ENCODE data around the gene NAA15. TPM values are rescaled to one million over a fixed set of nuclear protein-coding genes. Genes with fewer than 3 reads are reported as not detected.
A peak's percentile ranks its signal among the peaks of the same experiment; 100 is the strongest.
"Not testable (repeated sequence)": the region's sequence is repeated elsewhere in the genome, so short reads cannot be mapped to it uniquely, and the experiment has no call there.

NAA15 gene
- total RNA-seq, 1 donor from 2014 or later: 35.3 TPM

- TF ChIP-seq CTCF (IDR thresholded peaks at IDR 0.05): no peak
- H3K4me1 Mint-ChIP-seq (ENCODE audit: low read depth): peaks cover 48% of the 10 kb centered on the region
- peak overlapping the region; percentile 61 for H3K27ac Mint-ChIP-seq (ENCODE audit: unreplicated experiment)
- H3K36me3 Mint-ChIP-seq (ENCODE audit: low read depth): peaks cover 2% of the 10 kb centered on the region
- H3K27me3 Mint-ChIP-seq (ENCODE audit: low read depth): no peaks in the 10 kb centered on the region
- H3K4me3 Mint-ChIP-seq (ENCODE audit: unreplicated experiment): no peak overlapping the region
- H3K9me3 Mint-ChIP-seq (ENCODE audit: low read depth): peaks cover 2% of the 10 kb centered on the region
- DNase-seq (ENCODE audit: low spot score): no peak
These were observed 11.4 kb downstream of the NAA15 start for GRCh38 chr4:139312552-139313332.

GRCh38 chr4:139313414-139313813, 12.1 kb downstream of the NAA15 start:
- H3K36me3 Mint-ChIP-seq (ENCODE audit: low read depth); H3K9me3 Mint-ChIP-seq (ENCODE audit: low read depth); DNase-seq (ENCODE audit: low spot score); H3K27me3 Mint-ChIP-seq (ENCODE audit: low read depth); H3K4me3 Mint-ChIP-seq (ENCODE audit: unreplicated experiment): not testable (repeated sequence)
- Mint-ChIP-seq H3K4me1 (ENCODE audit: low read depth) (peaks cover 48% of the 10 kb centered on the region), H3K27ac (ENCODE audit: unreplicated experiment) (peak overlapping the region; percentile 9)

- H3K4me3 Mint-ChIP-seq (ENCODE audit: unreplicated experiment): no peak overlapping the region
- H3K9me3 Mint-ChIP-seq (ENCODE audit: low read depth): peaks cover 2% of the 10 kb centered on the region
- peaks cover 48% of the 10 kb centered on the region for H3K4me1 Mint-ChIP-seq (ENCODE audit: low read depth)
- peaks cover 2% of the 10 kb centered on the region for H3K36me3 Mint-ChIP-seq (ENCODE audit: low read depth)
- no peak for DNase-seq (ENCODE audit: low spot score)
- H3K27ac Mint-ChIP-seq (ENCODE audit: unreplicated experiment): no peak overlapping the region
- TF ChIP-seq CTCF (IDR thresholded peaks at IDR 0.05): no peak
- no peaks in the 10 kb centered on the region for H3K27me3 Mint-ChIP-seq (ENCODE audit: low read depth)
These were observed 12.9 kb downstream of the NAA15 start for GRCh38 chr4:139314047-139314800.

- no peak for DNase-seq (ENCODE audit: low spot score)
- H3K36me3 Mint-ChIP-seq (ENCODE audit: low read depth): peaks cover 2% of the 10 kb centered on the region
- H3K27ac Mint-ChIP-seq (ENCODE audit: unreplicated experiment): peak overlapping the region; percentile 14
- peaks cover 2% of the 10 kb centered on the region for H3K9me3 Mint-ChIP-seq (ENCODE audit: low read depth)
- H3K4me3 Mint-ChIP-seq (ENCODE audit: unreplicated experiment): no peak overlapping the region
- TF ChIP-seq CTCF (IDR thresholded peaks at IDR 0.05): no peak
- peaks cover 54% of the 10 kb centered on the region for H3K4me1 Mint-ChIP-seq (ENCODE audit: low read depth)
- no peaks in the 10 kb centered on the region for H3K27me3 Mint-ChIP-seq (ENCODE audit: low read depth)
These were observed 13.9 kb downstream of the NAA15 start for GRCh38 chr4:139315221-139315675.

- Mint-ChIP-seq H3K4me3 (ENCODE audit: unreplicated experiment) (no peak overlapping the region), H3K9me3 (ENCODE audit: low read depth) (peaks cover 2% of the 10 kb centered on the region), H3K36me3 (ENCODE audit: low read depth) (peaks cover 2% of the 10 kb centered on the region), H3K4me1 (ENCODE audit: low read depth) (peaks cover 53% of the 10 kb centered on the region), H3K27me3 (ENCODE audit: low read depth) (no peaks in the 10 kb centered on the region), H3K27ac (ENCODE audit: unreplicated experiment) (no peak overlapping the region)
- TF ChIP-seq CTCF (IDR thresholded peaks at IDR 0.05): no peak
- DNase-seq (ENCODE audit: low spot score): no peak
These were observed 15.4 kb downstream of the NAA15 start for GRCh38 chr4:139316733-139317132.
